Measurements from ENCODE around the gene MSGN1.

Gene MSGN1, protein sequence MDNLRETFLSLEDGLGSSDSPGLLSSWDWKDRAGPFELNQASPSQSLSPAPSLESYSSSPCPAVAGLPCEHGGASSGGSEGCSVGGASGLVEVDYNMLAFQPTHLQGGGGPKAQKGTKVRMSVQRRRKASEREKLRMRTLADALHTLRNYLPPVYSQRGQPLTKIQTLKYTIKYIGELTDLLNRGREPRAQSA

DNA sequence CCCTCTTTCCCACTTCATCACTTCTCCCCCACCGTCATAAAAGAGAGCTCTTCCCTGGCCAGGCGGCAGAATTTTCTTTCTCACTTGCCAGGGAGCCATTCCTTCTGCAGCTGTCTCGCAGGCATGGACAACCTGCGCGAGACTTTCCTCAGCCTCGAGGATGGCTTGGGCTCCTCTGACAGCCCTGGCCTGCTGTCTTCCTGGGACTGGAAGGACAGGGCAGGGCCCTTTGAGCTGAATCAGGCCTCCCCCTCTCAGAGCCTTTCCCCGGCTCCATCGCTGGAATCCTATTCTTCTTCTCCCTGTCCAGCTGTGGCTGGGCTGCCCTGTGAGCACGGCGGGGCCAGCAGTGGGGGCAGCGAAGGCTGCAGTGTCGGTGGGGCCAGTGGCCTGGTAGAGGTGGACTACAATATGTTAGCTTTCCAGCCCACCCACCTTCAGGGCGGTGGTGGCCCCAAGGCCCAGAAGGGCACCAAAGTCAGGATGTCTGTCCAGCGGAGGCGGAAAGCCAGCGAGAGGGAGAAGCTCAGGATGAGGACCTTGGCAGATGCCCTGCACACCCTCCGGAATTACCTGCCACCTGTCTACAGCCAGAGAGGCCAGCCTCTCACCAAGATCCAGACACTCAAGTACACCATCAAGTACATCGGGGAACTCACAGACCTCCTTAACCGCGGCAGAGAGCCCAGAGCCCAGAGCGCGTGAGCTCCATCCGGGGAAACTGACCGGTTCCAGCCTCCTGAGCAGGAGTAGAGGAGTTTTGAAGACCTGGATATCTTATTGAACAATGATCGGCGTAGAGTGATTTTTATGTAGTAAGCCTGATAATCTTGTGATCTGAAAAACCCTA lies at the start of gene MSGN1:
TSS of gene MSGN1 (plus strand) at position 65 of the 850 bp plus-strand sequence. CDS start at position 124, 59 bp downstream.
- DNase-seq (ENCODE audit: low read depth), result no peak

DNA sequence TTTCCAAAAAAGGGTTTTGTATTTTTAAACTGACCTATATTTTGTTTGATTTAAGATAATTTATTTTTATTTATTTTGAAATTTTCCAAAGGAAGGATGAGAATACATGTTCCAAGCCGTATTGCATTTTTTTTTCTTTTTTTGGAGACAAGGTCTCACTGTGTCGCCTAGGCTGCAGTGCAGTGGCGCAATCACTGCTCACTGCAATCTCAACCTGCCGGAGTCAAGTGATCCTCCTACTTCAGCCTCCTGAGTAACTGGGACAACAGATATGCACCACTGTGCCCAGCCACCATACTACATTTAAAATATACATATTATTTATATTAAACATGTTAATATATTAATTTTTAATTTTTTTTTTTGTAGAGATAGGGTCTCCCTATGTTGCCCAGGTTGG lies 47.4 kb upstream of the MSGN1 start:
- DNase-seq (ENCODE audit: low read depth), result no peak

DNA sequence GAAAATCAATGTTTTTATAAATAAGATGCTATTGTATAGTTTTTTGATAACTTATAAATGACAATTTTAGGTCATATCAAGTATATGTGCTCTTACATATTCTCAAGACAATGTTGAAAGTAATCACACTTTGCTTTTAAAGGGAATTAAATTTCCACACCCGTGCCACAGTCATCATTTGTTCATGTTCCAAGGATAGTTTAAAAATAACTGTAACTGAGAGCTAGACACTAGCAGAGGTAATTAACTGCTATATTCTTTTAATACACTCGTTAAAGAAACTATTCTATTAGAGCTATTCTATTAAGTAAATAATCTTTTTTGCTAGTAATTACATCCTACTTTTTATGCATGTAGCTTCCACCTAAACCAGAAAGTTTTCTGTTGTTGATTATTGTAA lies 44.3 kb upstream of the MSGN1 start:
- no peak for DNase-seq (ENCODE audit: low read depth)

DNA sequence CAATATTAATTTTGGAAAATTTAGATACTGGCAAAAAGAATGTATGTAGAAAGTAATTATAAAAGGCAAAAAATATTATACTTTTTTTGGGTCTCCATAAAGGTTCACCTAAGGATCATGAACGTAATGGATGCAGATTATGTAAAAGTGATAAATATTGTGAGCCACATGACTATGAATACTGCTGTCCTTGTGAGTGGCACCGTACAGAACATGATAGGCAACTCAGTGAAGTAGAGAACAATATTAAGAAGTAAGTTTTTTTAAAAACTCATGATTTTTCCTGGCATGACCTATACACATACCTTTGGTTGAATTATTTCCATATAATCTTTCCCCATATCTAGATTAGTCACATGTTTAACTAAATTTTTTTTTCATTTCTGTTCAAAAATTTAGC lies 43.7 kb upstream of the MSGN1 start:
- DNase-seq (ENCODE audit: low read depth), result no peak

DNA sequence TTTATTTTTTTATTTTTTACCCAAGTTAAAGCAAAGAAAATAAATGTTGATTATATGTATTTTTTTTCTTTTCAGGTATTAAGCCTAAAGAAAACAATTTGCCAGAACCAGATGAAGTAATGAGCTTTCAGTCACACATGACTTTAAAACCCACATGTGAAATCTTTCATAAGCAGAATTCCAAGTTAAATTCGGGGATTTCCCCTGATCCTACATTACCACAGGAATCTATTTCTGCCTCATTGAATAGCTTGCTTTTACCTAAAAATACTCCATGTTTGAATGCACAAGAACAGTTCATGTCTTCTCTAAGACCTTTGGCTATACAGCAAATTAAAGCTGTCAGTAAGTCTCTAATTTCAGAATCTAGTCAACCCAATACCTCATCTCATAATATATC lies 35.7 kb upstream of the MSGN1 start:
- peak; percentile 25 for DNase-seq (ENCODE audit: low read depth)

DNA sequence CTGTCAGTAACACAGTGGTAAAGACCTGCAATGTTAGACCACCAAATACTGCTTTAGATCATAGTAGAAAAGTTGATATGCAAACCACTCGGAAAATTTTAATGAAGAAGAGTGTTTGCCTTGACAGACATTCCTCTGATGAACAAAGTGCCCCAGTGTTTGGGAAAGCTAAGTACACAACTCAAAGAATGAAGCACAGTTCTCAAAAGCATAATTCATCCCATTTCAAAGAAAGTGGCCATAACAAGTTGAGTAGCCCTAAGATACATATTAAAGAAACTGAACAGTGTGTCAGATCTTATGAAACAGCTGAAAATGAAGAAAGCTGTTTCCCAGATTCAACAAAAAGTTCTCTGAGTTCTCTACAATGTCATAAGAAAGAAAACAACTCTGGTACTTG lies 34.8 kb upstream of the MSGN1 start:
- no peak for DNase-seq (ENCODE audit: low read depth)

DNA sequence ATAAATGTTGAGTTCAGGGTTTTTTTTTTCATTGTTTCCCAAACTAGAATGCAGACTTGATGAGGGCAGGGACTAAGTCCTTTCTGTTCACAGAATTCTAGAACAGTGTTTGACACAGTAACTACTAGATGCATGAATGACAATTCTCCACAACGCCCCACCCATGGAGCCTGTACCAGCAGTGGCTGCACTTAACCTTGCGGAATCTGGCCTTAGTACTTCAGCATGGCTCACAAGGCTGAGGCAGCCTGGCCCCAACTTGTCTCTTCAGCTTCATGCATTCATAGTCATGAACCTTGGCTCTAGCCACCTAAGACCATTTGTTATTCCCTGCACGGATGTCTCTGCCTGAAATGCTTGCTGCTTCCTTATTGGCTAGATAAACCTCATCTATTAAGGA lies 29.5 kb upstream of the MSGN1 start:
- no peak for DNase-seq (ENCODE audit: low read depth)

DNA sequence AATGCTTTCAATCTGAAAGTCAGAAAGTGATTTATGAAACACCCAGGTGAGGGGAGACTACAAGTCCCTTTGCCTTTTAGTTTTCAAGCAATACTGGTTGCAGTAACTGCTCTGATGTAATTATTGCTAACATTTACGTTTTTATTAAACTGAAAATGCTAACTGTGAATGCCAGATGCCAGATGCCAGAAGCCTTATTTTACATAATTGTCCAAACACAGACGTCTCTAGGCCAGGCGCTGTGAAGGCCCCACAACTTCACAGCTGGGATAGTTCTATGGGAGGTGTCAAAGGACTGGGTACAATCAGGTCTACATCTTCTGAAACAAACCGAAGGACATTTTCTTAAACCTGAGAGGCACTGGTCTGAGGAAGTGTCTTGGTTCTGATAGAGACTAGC lies 27.5 kb upstream of the MSGN1 start:
- no peak for DNase-seq (ENCODE audit: low read depth)

DNA sequence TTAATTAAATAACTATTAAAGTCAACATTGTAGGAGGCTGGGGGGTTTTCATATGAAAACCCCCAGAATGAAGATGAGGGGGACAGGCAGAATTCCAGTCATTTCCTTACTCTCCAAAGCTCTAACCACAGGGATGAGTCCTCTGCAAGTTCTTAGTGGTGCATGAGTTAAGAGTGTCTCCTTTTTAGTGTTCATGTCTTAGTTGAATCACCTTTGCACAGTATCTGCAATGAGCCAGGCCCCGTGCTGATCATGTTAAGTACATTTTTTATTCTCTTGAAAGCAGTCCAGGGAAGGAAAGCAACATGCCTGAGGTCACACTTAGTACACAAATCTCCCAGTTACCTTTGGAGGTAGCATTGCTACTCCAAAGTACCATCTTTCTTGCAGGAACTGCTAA lies 25.7 kb upstream of the MSGN1 start:
- DNase-seq (ENCODE audit: low read depth), result no peak

DNA sequence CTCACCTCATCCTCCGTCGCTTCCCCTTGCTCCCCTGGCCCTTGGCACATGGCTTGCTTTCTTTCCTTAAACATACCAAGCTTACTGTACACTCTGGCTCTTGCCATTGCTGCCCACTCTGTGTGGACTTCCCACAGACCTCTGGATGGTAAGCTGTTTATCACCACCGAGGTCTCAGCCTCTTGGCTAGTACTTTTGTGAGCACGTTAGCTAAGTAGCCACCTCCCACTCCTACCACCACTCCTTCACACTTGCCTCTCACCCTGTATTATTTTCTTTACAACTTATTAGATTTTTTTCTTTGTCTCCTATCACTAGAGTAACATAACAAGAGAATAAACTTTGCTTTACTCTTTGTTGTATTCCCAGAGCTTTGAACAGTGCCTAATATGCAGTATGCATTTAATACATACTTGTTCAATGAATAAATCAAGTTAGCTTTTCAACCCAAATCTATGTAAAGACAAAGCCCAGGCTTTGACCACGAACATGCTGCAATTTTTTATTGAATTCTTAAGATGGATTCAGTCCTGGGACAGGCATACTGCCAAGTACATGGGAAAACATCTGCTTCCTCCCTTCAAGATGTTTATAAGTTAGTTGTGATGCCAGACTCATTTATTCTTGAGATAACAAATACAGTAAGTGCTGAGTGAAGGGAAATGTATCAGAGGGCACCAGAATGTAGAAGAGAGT lies 25.0 kb upstream of the MSGN1 start:
- DNase-seq (ENCODE audit: low read depth), result peak; percentile 88

DNA sequence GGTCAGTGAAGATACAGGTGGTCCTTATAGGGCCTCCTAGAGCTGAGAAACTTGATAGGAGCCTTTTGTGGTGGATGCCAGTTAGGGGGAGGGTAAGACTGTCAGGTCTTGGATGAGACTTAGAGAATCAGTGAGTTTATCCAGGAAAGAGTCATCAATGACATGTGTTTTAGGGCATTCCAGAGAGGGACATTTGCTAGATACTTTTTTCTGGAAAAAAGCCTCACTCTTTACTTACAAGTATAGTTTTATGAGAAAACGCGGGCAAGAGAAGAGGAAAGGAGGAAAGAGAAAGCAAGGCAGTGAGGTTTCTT lies 24.5 kb upstream of the MSGN1 start:
- DNase-seq (ENCODE audit: low read depth), result no peak

DNA sequence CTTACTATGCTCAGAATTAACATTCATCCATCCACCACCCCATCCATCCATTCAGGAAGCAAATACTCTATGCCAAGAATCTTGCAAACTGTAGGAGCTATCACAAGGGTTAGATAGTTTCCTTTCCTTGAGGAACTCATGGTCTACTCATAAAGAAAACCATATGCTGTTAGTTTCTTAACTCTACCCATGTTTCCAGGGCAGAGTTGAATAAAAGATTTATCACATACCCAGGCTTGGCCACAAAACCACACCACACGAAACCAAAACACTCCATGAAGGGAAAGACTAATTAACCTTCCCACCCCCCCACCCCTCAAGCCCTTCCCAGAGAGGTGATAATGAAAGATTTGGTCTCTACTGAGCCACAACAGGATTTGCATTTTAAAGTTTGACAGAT lies 23.7 kb upstream of the MSGN1 start:
- peak; percentile 25 for DNase-seq (ENCODE audit: low read depth)

DNA sequence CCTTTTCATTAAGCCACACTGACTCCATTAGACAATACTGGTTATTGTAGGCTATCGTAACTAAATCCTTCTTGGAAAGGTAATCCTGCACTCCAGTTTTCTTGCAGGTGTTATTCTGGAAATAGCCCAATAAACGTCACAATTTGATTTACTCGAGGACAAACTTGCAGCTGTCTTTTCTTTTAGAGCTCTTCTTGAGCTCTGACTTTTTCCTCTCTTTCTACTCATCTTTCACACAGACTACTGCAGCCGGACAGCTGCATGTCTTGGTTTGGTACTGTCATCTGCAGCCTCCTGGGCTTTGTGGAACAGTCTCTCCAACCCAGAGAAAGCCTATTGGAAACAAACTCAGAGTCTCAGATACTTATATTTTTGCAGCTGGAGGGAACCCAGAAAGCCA lies 23.0 kb upstream of the MSGN1 start:
- no peak for DNase-seq (ENCODE audit: low read depth)

DNA sequence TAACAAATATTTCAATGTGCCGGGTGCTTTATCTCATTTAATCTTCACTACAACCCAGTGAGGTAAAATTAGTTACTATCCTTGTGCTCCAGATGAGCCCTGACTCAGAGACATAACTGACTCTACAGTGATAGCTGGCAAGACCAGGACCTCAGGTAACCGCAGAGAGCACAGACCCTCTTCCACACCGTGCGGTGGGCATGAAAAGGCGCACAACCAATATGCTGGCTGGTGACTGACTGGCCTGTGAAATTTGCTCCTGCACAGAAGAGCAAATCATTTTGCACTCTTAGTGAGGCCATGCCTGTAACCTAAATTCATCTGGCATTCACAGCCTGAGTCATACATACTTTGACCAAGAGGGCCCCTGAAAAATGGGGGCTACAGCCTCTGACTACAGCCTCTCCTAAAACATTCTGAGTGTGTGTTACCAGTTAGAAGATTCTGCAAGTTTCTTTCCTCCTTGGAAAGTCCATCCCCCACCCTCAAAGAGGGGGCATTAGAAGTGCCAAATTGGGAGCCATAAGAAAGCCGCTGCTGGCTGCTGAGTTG lies 22.4 kb upstream of the MSGN1 start:
- DNase-seq (ENCODE audit: low read depth), result peak; percentile 25

DNA sequence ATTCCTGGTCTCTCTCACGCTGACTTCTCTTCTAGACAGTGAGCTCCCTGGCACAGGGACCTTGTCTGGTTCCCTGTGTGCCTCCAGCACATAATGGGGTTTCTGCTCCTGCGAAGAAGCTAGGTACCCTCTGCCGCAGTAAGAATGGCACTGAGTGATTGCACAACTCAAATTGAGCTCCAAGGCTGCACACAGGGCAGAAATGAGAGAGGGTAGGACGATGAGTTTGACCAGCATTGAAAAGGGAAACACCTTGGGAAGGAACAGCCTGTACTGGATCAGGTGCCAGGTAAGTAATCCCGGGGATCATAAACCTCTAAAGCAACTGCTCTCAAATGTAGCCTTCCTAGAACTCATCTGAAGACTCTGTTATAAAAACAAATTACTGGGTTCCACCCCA lies 21.0 kb upstream of the MSGN1 start:
- DNase-seq (ENCODE audit: low read depth), result no peak

DNA sequence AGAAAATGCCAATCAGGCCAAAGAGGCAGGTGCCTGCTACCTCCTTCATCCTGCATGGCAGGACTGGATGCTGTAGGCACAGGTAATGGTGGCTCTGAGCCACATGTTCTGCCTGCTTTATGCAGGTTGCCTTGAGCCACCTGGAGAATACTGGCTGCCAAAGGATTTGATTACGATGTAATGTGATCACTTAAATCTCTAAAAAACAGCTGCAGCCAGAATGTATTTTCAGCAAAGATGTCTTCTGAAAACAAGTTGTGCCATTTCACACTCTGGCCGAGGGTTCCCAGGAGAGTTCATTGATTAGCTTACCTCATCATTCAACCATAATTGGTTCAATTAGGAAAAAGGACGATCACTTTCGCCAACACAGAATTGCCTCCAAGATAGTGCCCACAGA lies 17.9 kb upstream of the MSGN1 start:
- DNase-seq (ENCODE audit: low read depth), result no peak

DNA sequence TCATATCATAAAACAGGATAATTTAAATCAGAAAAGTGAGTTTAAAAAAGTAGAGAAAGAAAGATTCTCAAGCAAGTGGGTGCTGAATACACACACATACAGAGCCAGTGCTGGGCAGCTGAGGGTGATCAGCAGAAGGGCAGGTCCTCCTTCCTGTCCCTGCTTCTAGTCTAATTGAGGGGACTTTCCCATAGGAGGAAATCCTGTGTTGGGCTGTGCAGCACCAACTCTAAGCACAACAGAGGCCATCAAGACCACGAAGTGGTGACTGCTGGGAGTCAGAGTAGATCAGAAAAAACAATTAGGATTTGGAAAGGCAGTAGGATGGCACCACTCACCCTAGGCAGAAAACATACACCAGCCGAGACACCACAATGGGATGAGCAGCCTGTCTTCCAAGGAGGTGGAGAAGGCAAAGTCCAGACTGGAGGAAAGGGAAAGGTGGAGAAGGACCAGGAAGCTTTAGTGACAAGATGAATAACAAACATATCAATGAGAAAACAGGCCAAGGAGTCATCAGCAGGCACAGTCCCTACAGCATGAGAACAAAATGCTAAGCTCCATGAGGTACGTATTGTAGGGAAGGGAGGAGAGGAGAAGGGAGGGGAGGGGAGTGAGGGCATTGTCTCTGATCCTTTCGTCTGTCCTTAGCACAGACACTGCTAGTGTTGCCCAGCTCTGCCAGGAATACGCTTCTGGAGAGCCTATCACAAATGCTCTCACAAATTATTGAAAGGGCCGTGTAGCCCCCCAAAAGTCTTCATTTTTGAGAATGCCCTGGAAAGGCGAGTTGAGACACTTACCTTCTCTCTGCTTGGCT lies 16.7 kb upstream of the MSGN1 start:
- DNase-seq (ENCODE audit: low read depth), result no peak

DNA sequence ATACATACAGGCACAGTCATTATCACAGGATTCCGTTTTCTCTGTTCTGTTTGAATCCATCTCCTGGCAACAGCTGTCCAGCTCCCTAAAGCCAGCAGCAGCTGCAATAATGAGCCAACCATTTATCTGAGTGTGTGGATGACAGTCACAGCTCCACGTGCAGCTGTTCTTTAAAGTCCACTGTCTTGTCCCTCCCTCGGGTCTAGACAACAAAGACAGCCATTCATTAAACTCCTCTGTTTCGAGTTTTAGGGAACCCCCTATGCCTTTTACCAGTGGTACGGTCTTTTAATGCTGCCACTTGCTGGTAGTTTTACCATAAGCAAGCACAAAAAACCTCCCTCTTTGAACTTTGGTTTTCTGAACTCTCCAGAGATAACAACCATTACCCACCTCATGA lies 16.0 kb upstream of the MSGN1 start:
- peak; percentile 27 for DNase-seq (ENCODE audit: low read depth)

DNA sequence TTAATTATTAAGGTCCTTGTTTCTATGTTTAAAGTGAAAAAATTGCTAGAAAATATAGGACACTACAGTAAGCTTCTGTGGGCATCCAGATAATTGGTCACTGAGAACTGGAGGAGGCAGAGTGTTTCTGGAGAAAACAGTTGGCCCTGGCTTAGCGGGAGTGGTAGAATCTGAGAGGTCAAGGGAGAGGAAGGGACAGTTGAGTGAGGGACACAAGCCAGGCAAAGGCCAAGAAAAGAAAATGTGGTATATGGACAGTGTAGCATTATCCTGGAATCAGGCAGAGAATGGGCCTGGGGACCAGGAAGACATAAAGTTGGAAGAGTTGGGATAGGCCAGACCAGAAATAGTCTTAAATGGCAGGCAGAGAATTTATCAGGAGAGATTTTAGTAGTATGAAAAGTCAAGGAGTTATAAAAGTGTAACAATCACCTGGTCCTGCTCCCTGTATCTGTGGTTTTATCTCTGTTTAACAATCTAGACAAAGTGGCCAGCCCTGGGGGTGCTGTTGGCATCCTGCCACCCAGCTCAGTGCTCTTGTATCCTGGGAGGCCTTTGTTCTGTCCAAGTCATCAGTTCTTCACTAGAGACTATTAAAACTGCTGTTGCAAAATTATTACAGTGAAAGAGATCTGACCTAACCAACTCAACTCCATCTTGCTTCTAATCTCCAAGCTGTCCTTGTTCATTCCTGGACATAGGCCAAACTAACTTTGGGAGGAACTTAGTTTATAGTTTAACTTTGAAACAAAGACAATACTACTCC lies 15.4 kb upstream of the MSGN1 start:
- peak; percentile 15 for DNase-seq (ENCODE audit: low read depth)

DNA sequence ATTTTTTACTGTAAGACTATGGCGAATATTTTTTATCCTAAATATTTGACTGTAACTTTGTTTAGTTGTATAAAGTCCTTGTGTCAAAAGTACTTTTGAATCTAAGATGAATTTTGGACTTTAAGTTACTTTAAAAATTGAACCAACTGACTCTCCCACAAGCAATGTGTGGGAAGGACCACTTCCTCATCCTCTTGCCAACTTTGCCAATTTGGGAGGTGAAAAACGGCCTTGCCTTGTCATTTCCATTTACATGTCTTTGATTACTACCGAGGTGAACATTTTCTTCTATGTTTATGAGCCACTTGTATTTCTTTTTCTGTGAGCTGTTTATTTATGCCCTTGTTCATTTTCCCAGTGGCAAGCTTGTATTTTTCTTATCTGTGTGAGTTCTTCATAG lies 12.8 kb upstream of the MSGN1 start:
- no peak for DNase-seq (ENCODE audit: low read depth)

DNA sequence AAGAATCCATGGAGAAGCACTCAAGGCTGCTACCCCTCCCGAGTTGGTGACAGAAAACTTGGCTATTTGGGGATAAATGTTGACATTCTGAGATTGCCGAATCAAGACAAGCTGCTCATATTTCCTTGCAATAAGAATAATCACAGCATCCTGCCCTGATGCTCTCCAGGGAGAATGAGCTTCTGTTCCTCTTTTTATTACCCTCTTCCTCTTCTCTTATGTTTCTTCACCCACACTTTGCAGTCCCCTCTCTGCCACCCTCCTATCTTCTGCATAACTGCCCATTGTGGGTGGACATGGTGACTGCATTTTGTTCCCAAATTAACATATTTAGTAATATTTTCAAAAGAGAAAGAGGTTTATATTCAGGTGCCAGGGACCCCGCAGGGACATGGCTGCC lies 11.9 kb upstream of the MSGN1 start:
- no peak for DNase-seq (ENCODE audit: low read depth)
